HG03280 (cell line): Measurements from ENCODE around the gene HNF4A.

Experiments used
- ATAC-seq: cut with Tn5 transposase; IDR thresholded peaks from one replicate; pipeline ENCODE4 v1.9.1; 2021; ENCODE audit warnings: mild to moderate bottlenecking, moderate library complexity; ENCODE audit not compliant: unreplicated experiment

HNF4A gene

GRCh38 chr20:44419131-44419844 is 63.8 kb downstream of the HNF4A start:
- ATAC-seq: no peak

GRCh38 chr20:44420497-44420896 is 65.0 kb downstream of the HNF4A start:
- ATAC-seq: no peak

DNA sequence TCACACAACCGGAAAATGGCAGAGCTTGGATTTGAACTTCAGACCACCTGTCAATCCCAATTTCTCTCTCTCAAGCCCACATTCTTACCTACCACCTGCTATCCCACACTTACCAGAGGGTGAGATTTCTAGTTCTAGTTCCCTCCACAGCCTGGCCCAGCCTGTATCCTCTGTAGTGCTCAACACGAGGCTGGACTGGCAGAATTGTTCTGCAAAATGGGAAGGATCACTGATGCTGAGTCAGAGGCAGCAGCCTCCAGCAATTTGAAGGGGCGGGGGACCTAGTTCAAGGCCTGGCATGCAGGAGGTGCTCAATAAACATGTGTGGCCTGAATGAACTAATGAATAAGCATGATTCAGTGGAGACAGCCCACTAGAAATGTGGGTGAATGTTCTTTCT is 66.6 kb downstream of the HNF4A start:
- ATAC-seq: no peak

DNA sequence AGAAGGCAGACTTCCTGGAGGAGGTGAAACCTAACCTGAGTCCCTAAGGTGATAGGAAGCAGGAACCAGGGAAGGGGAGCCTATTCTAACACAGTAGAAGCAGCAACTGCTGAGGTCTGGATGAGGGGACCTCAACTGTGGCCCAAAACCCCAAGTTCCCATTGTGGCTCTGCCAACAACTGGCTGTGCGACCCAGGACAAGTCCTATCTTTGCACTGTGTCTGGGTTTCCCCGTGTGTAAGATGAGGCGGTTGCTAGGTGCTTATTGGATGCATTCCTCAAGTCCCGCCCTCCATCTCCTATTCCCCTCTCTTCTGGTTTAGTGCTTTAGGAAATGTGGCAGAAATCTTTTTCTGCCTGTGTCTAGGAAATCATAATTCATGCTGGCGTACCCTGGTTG is 68.0 kb downstream of the HNF4A start:
- no peak for ATAC-seq

DNA sequence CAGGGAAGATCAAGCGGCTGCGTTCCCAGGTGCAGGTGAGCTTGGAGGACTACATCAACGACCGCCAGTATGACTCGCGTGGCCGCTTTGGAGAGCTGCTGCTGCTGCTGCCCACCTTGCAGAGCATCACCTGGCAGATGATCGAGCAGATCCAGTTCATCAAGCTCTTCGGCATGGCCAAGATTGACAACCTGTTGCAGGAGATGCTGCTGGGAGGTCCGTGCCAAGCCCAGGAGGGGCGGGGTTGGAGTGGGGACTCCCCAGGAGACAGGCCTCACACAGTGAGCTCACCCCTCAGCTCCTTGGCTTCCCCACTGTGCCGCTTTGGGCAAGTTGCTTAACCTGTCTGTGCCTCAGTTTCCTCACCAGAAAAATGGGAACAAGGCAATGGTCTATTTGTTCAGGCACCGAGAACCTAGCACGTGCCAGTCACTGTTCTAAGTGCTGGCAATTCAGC is 68.6 kb downstream of the HNF4A start:
- no peak for ATAC-seq

GRCh38 chr20:44425923-44426322 is 70.4 kb downstream of the HNF4A start:
- ATAC-seq: no peak

GRCh38 chr20:44426879-44427790 is 71.6 kb downstream of the HNF4A start:
- ATAC-seq: no peak

GRCh38 chr20:44427804-44428173 is 72.3 kb downstream of the HNF4A start:
- no peak for ATAC-seq

GRCh38 chr20:44428174-44429016 is 72.9 kb downstream of the HNF4A start:
- ATAC-seq: no peak

- ATAC-seq: no peak
Observed at GRCh38 chr20:44429017-44429339, 73.5 kb downstream of the HNF4A start.

GRCh38 chr20:44429419-44430269 is 74.1 kb downstream of the HNF4A start:
- no peak for ATAC-seq

DNA sequence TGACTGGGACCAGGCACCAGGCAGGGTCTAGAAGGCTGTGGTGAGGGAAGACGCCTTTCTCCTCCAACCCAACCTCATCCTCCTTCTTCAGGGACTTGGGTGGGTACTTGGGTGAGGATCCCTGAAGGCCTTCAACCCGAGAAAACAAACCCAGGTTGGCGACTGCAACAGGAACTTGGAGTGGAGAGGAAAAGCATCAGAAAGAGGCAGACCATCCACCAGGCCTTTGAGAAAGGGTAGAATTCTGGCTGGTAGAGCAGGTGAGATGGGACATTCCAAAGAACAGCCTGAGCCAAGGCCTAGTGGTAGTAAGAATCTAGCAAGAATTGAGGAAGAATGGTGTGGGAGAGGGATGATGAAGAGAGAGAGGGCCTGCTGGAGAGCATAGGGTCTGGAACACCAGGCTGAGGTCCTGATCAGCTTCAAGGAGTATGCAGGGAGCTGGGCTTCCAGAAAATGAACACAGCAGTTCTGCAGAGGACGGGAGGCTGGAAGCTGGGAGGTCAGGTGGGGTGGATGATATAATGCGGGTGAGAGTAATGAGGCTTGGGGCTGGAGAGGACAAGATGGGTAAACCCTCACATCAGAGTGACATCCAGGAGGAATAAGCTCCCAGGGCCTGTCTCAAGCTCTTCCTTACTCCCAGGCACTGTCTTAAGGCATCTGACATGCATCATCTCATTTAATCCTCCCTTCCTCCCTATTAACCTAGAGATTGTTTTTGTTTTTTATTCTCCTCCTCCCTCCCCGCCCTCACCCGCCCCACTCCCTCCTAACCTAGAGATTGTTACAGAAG is 75.0 kb downstream of the HNF4A start:
- no peak for ATAC-seq

GRCh38 chr20:44431118-44431501 is 75.6 kb downstream of the HNF4A start:
- ATAC-seq: no peak

DNA sequence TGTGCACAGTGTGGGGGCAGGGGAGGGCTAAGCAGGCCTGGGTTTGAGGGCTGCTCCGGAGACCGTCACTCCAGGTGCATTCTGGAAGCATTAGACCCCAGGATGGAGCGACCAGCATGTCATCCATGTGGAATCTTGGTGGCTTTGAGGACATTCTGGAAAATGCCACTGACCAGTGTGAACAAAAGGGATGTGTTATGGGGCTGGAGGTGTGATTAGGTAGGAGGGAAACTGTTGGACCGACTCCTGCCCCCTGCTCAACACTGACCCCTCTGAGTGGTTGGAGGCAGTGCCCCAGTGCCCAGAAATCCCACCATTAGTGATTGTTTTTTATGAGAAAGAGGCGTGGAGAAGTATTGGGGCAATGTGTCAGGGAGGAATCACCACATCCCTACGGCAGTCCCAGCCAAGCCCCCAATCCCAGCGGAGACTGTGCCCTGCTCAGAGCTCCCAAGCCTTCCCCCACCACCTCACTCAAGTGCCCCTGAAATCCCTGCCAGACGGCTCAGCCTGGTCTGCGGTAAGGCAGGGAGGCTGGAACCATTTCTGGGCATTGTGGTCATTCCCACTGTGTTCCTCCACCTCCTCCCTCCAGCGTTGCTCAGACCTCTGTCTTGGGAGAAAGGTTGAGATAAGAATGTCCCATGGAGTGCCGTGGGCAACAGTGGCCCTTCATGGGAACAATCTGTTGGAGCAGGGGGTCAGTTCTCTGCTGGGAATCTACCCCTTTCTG is 76.2 kb downstream of the HNF4A start:
- no peak for ATAC-seq

DNA sequence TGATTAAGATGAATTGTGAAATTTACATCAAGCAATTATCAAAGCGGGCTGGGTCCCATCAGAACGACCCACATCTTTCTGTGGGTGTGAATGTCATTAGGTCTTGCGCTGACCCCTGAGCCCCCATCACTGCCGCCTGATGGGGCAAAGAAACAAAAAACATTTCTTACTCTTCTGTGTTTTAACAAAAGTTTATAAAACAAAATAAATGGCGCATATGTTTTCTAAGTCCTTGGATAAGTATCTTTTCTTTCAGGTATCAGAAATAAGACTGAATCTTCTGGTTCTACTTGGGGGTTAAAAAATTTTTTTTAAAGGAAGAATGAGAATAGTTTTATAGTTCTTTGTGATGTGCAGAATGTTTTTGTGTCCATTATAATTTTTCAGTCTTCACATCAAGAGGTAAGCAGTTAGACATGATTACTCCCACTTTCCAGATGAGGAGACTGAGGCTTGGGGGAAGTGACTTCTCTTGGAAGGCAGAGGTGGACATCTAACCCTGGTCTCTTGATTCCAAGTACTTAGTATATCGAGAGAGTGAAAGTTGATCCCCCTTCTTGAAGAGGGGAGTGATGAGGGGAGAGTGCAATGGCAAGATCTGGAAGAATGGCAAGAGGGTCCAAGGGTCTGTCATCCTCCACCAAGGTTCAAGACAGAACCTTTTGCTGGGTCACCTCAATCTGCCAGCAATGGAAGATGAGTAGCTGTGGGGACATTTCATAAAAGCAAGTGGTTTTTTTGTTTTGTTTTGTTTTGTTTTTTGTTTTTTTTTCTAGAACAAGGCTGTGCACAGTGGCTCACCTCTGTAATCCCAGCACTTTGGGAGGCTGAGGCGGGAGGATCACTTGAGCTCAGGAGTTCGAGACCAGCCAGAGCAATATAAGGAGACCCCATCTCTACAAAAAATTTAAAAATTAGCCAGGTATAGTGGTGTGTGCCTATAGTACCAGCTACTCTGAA is 77.4 kb downstream of the HNF4A start:
- no peak for ATAC-seq

DNA sequence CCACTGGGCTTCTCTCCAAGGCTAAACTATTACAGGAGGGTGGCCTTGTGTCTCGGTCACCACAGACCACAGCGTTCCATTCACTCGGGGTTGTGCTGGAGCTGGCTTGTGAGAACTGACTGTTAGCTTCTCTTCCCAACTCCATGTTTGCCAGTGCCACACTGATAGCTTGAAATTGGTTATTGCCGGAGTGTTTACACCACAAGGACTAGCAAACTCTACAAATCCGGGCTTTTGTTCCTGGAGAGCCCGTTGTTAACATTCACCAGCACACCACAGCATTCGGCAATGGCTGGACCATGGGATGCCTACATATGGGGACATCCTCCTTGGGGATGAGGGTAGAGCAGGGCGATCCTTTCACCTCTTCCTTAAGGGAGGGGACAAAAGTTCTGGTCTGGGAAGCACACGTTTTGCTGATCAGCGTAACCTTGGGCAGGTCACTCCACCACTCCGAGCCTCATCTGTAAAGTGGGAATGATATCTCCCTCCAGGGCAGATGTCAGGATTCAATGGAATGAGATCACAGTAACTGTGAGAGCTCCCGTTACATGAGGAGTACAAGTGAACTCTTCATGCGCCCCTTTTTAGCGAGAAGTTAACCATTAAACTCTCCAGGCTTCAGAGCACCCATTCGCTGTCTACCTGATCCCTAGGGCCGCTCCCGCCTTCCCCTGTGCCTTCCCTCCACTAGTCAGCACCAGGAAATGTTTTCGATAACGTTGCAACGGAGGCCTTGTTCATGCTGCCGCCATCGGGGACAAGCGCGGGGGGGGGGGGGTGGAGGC is 78.4 kb downstream of the HNF4A start:
- ATAC-seq: no peak
